DMS53 treated with DMSO at 0.1 percent for 48 hours (cell line): ENCODE results near the gene ARL3.
A peak's percentile ranks its signal among the peaks of the same experiment; 100 is the strongest.
"Not testable (repeated sequence)": the region's sequence is repeated elsewhere in the genome, so short reads cannot be mapped to it uniquely, and the experiment has no call there.

Experiments
- DNase-seq: peaks from one replicate; lab custom pipeline; 2025; ENCODE audit not compliant: unreplicated experiment; lab: John Stamatoyannopoulos, UW

The ARL3 gene

DNA sequence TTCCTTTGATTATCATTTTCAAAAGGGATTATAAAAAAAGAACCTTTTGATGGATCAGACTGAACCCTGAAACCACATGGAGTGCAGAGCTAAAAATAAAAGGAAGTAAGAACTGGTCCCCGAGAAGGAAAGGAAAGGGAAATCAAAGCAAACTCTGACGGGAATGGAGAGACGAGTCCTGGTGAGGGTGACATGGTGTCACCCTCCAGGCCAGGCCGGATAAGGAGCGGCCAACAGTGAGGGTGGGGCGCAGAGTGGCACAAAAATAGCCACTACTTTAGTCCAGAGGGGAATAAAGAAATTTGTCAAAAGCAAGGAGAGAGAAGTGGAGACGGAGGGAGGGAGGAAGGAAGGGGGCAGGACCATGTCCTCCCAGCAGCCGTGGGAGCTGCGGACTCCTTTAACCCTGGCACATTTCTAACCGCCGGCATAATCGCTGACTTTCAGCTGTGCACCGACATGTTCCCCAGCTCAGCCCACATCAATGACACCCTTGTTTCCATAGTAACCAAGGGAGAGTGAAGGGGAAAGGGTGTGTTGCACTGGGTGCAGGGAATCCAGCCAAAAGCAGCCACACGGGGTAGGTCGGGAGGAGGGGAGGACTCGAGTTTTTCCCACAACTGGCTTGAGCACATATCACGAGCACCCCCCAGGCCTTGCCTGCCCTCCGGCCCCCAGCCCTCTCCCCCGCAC, 40.2 kb downstream of the ARL3 start:
- DNase-seq = no peak

- DNase-seq = no peak
Observed at GRCh38 chr10:102673236-102673818, 40.9 kb downstream of the ARL3 start.

DNA sequence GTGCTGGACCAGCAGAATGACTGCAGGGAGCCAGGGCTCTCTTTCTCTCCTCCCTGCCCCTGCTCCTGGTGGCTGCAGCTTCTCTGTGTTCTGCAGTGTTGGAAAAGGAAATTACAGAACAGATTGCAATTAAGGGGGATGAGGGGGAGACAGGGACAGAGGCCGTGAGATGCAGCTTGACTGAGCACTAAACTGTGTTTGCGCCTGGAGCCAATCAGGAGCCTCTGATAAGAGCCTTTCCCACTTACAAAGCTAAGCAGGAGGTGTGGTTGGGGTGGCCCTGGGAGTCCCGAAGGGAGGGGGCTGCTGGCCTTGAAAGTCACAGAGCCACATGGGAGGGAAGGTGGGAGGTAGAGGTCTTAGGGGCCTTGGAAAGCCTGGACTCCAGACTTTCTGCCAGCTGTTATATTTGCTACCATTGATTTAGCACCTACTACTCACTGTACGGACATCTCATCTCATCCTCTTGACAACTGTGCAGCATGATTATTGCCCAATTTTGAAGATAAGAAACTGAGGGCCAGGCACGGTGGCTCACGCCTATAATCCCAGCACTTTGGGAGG, 43.2 kb downstream of the ARL3 start:
- no peak for DNase-seq

- DNase-seq = no peak
Observed at GRCh38 chr10:102670065-102670670, 44.0 kb downstream of the ARL3 start.

DNA sequence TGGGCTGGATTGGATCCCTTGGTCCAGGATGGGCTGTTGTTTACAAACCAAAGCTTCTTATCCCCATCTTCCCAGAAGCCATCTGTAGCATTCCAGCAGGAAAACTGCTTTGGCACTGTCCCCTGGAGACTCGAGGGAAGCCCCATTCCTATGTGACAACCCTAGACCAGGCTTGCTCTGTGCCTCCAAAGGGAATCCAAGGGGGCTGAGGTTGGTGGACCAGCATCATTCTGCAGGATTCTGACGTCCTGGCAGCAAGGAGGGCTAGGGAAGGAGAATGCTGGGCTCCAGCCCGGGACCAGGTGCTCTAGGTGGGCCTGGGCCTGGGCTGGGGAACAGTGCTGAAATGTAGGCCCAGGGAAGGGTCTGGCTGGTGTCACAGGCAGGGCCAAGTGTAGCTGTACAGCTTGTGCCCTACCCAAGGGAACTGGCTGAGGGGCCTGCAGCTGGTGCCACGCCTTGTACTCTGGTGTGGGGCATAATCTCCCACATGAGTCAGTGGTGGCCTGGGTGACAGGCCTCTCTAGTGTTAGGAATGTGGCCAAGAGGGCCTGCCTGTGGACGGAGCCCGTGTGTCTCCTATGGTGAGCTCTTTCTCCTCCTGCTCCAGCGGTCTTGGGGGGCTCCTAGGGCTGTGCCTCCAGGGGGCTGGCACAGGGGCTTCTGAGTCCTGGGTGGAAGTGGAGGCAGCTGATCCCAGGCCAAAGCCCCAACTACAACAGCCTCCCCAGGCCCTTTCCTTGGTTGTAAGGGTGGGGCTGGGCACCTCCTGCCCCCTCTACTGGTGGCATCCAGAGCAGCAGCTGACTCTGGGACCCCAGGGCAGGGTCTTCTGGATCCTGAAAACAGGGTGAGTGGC, 44.8 kb downstream of the ARL3 start:
- no peak for DNase-seq

DNA sequence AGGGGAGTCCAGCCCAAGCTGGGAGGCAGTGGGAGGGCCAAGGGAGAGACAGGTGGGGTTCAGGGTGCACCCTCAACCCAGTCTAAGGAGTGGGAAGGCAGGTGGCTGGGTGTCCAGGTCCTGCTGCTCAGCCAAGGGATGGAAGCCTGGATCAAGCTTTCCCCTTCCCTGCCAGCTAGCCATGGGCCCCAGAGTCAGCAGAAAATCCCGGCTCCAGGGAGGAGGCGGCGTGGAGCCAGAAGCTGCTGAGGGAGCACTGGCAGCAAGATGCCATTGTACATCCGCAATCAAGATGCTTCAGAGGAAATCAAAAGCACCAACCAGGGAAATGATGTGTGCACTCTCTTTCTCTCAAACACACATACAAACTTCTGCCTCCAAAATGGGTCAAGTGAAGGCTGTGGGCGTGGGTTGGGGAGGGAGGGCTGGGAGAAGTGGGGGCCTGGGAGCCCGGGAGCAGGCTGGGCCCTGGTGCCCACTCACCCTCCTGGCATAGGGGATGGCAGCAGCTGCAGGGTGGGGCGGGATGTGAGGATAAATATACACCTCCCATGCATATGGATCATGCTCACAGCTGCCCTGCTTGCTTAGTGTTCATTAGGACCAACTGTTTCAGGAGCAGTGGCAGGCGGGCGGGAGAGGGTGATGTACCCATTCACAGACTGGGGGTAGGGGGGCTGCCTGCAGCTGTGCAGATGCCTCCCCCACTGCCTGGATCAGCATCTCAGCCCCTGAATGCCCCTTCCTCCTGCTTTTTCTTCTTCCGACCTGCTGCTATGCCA, 45.7 kb downstream of the ARL3 start:
- DNase-seq = no peak

- not testable (repeated sequence) for DNase-seq
Observed at GRCh38 chr10:102667411-102667810, 46.8 kb downstream of the ARL3 start.

DNA sequence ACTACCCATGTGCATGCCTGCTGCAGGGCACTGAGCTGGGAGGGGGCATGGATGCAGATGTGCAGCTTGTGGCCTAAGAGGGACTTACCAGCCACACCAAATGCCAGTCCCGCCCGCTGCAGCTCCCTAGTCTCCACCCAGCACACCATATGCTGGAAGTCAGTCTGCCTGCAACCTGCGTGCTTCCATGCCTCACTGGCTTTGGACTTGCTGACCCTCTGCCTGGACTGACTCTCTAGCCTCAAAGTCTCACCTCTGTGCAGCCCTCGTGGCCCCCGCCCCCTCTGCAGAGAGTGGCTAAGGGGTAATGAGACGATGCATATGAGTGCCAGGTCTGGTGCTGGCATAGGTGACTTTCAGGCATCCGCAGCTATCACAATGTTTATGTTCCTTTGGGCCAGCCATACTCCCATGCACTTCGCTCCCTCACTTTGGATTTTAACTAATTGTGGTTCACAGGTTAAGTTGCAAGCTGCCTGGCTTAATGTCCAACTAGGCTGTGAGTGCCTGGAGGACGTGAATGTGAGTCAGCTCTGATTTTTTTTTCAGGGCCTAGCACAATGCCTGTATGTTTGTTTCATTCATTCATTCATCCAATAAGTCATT, 48.2 kb downstream of the ARL3 start:
- no peak for DNase-seq

DNA sequence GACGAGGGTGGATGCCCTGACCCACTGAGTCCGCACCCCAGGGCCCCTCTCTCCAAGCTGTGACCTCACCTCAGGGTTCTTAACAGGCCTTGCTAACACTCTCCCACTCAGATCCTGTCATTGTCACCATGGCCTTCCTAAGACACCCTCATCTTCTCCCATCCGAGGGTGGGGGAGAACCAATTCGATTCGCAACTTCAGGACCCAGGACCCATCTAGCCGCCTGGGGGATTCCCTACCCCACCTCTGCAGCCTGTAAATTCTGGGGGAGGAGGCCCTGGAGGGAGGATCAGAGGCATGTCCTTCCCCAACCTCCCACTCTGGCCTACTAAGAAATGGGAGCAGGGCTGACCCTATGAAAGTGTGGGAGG, 52.6 kb downstream of the ARL3 start:
- peak; percentile 48 for DNase-seq

- DNase-seq = peak; percentile 71
Observed at GRCh38 chr10:102660888-102661657, 53.1 kb downstream of the ARL3 start.

- no peak for DNase-seq
Observed at GRCh38 chr10:102658802-102659201, 55.4 kb downstream of the ARL3 start.

GRCh38 chr10:102657984-102658724, 56.0 kb downstream of the ARL3 start:
- peak; percentile 75 for DNase-seq

- DNase-seq = no peak
Observed at GRCh38 chr10:102657451-102657850, 56.7 kb downstream of the ARL3 start.

DNA sequence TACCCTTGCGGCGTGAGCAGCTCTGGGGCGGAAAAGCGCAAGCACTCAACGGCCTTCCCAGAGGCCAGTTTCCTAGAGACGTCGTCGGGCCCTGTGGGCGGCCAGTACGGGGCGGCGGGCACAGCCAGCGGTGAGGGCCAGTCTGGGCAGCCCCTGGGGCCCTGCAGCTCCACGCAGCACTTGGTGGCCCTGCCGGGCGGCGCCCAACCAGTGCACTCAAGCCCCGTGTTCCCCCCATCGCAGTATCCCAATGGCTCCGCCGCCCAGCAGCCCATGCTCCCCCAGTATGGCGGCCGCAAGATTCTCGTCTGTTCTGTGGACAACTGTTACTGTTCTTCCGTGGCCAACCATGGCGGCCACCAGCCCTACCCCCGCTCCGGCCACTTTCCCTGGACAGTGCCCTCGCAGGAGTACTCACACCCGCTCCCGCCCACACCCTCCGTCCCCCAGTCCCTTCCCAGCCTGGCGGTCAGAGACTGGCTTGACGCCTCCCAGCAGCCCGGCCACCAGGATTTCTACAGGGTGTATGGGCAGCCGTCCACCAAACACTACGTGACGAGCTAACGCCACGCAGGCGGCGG, 57.3 kb downstream of the ARL3 start:
- DNase-seq = no peak

DNA sequence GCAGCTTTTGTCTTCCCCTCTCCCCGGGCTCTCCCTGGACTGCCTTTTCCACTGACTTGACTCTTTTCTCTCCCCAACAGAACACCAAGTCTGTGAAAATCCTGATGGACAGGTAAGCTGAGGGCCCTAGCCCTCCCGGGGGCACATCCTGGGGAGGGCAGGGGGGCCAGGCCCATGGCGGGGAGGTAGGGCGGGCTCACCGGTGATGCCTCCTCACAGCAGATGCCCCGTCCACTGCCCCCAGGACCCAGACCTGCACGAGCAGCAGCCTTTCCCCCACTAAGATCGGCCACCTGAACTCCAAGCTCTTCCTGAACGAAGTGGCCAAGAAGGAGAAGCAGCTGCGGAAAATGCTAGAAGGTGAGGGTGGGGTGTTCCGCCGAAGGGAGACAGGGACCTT, 58.2 kb downstream of the ARL3 start:
- no peak for DNase-seq

GRCh38 chr10:102654969-102655368, 59.2 kb downstream of the ARL3 start:
- DNase-seq = no peak

DNA sequence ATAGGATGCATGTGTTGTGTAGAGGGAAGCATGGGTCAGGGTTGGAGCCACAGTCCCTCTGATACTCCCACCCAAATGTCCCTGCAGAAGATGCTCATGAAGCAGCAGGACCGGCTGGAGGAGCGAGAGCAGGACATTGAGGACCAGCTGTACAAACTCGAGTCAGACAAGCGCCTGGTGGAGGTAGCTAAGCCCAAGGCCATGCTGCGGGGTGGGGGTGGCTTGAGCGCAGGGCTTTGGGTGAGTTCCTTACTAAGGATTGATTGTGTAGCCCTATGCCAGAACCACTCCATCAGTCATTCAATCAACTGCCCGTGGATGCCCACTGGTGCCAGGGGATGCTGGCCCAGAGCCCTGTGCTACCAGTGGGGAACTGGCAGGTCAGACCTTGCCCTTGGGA, 59.6 kb downstream of the ARL3 start:
- no peak for DNase-seq

DNA sequence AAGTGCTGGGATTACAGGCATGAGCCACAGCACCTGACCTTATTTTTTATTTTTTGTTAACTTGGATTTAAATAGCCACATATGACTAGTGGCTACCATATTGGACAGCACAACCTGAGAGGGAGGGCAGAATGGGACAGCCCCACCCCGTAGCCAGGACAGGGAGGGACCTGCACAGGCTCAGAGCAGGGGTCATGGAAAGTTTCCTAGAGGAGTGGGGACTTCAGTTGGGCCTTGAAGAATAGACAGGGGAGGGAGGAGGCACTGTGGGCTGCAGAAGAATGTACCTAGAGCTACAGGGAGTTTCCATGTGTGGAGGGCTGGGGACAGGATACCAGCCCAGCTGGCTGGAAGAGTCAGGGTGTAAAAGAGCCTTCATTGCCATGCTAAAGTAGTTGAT, 61.1 kb downstream of the ARL3 start:
- no peak for DNase-seq
